ENCODE results near the gene CTSZ. TPM values are rescaled to one million over a fixed set of nuclear protein-coding genes. Genes with fewer than 3 reads are reported as not detected.
A peak's percentile ranks its signal among the peaks of the same experiment; 100 is the strongest.

The CTSZ gene
- total and polyA plus RNA-seq, 2 donors (not counting 1 experiment from before 2014, with no cell fraction given) = 285 to 319 TPM

- no peaks in the 10 kb centered on the region for H3K9me3 ChIP-seq (ENCODE audit: control extremely low read depth in 1 of 3, control insufficient read depth in 2 of 3, insufficient read depth in 1 of 3, low read length in 2 of 3)
- H3K4me3 ChIP-seq (ENCODE audit: control extremely low read depth in 1 of 5, extremely low read depth in 1 of 5, insufficient read depth in 1 of 5, low read depth in 2 of 5, low read length in 4 of 5) = peak overlapping the region; percentile 56 to 91 (median 79)
- H3K27me3 ChIP-seq (replicated peaks in 1 of 4; ENCODE audit: control extremely low read depth in 1 of 4, control insufficient read depth in 3 of 4, insufficient read depth in 4 of 4, low read length in 3 of 4) = no peaks in the 10 kb centered on the region
- H3K4me1 ChIP-seq (ENCODE audit: control insufficient read depth in 2 of 2, insufficient read depth in 2 of 2, low read length in 2 of 2) = peaks cover 24 to 49% of the 10 kb centered on the region in 2 donors
- H3K27me3 Mint-ChIP-seq = no peaks in the 10 kb centered on the region
- peak overlapping the region; percentile 94 for H3K27ac Mint-ChIP-seq
- H3K9ac ChIP-seq (ENCODE audit: low read length) = peak overlapping the region; percentile 93
- peaks cover 0 to 15% of the 10 kb centered on the region in 2 experiments for H3K36me3 ChIP-seq (replicated peaks in 1 of 2; ENCODE audit: control extremely low read depth in 1 of 2, control insufficient read depth in 1 of 2, extremely low read depth in 1 of 2, insufficient read depth in 2 of 2, low read length in 1 of 2)
- peaks cover 23% of the 10 kb centered on the region for H4K20me1 ChIP-seq (ENCODE audit: control insufficient read depth, insufficient read depth, low read length, poor library complexity, severe bottlenecking)
- peaks cover 44% of the 10 kb centered on the region for H3K4me1 Mint-ChIP-seq
- H3K9me3 Mint-ChIP-seq (ENCODE audit: insufficient read depth) = no peaks in the 10 kb centered on the region
- peak overlapping the region in 1 of 2 donors; percentile 50 for H3K27ac ChIP-seq (ENCODE audit: low read length in 2 of 2)
- no peak for TF ChIP-seq CTCF (IDR thresholded peaks at IDR 0.05)
- no peak for TF ChIP-seq EZH2 (IDR thresholded peaks at IDR 0.05; ENCODE audit: borderline replicate concordance, insufficient read depth, low read depth, low read length, poor library complexity, severe bottlenecking)
- no peak for ATAC-seq (ENCODE audit: low read depth)
- peak overlapping the region; percentile 65 for H2AFZ ChIP-seq (ENCODE audit: insufficient read depth, low read depth, low read length, poor library complexity, severe bottlenecking)
- peak overlapping the region; percentile 91 for H3K4me2 ChIP-seq (replicated peaks; ENCODE audit: low read depth, low read length, poor library complexity, severe bottlenecking)
- DNase-seq = peak; percentile 50
- H3K79me2 ChIP-seq (ENCODE audit: control insufficient read depth, insufficient read depth, low read length) = peaks cover 59% of the 10 kb centered on the region
- WGBS (ENCODE audit: insufficient coverage) = 9% methylated on average over 20 of the region's 29 CpGs
- intact Hi-C loops (cut with micrococcal nuclease) = loop anchor here (1.0 kb wide), 6 partner anchors 11 to 89 kb away; partner anchors contain the start of genes ATP5F1E and PRELID3B
- peak overlapping the region; percentile 96 for H3K4me3 Mint-ChIP-seq
- ChIA-PET POLR2A (interaction anchor here (0.7 to 2.0 kb wide), 4 partner anchors 13 to 92 kb away, joined by 3 to 8 read pairs (median 6); partner anchors contain the start of gene ATP5F1E), CTCF (interaction anchor here (1.8 to 2.2 kb wide), 3 partner anchors 10 to 112 kb away, joined by 6 to 7 read pairs (median 6); no protein-coding TSS in a partner anchor)
Measured at GRCh38 chr20:58981628-58982364, 25.3 kb downstream of the CTSZ start.
